Measurements from ENCODE around the gene IMPG1.

The IMPG1 gene

DNA sequence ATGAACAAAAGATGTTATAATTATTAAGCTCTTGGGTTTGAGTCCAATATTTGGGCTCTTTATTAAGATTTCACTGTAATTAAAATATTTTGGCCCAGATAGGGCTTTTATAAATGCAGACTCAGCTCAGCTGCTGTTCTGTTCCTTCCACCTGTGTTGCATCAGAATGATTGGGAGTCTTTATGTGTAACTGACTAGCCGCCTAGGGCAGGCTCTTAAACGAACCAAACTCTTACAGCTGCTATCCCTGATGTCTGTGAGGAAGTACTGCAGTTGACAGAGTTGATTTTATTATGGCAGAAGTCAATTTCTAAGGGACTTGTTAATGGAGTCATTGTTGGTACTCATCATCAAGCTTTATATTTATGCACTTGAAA lies 178.7 kb downstream of the IMPG1 start:
- DNase-seq (ENCODE audit: low read depth, low spot score) = no peak

GRCh38 chr6:75893058-75893775 lies 179.2 kb downstream of the IMPG1 start:
- DNase-seq (ENCODE audit: low read depth, low spot score) = no peak

DNA sequence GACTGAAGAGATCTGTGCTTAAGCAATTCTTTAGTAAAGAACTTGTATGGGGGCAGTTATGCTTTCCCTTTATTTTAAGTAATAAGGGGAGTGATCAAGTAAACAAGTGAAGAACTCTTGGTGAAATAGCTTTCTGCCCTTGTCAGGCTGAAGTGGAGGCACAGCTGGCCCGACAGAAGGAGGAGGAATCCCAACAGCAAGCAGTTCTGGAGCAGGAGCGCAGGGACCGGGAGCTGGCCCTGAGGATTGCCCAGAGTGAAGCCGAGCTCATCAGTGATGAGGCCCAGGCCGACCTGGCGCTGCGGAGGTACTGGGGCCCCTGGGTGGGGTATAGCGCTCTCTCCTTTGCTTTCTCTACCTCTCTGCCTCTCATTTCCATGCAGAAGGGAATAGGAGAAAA lies 180.1 kb downstream of the IMPG1 start:
- no peak for DNase-seq (ENCODE audit: low read depth, low spot score)

GRCh38 chr6:75884822-75885221 lies 187.6 kb downstream of the IMPG1 start:
- DNase-seq (ENCODE audit: low read depth, low spot score) = no peak

DNA sequence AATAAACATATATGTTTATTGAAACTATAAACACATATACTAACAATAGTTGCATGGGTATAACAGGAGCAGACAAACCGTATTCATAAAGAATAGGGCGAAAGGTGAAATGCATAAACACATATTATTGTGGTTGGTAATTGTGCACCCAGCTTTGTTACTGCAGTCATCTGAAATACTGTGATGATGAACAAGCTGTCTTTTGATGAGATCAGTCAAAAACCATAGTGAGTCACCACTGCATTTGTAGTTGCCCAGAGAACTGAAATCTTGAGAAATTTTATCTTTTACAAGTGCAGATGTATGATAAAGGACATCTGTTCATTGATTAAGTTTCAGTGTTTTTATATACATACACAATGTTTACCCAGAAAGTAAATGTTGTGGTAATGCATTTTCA lies 189.7 kb downstream of the IMPG1 start:
- DNase-seq (ENCODE audit: low read depth, low spot score) = no peak

- no peak for DNase-seq (ENCODE audit: low read depth, low spot score)
Observed at GRCh38 chr6:75880305-75880704, 192.2 kb downstream of the IMPG1 start.

- DNase-seq (ENCODE audit: low read depth, low spot score) = no peak
Observed at GRCh38 chr6:75876152-75876551, 196.3 kb downstream of the IMPG1 start.

DNA sequence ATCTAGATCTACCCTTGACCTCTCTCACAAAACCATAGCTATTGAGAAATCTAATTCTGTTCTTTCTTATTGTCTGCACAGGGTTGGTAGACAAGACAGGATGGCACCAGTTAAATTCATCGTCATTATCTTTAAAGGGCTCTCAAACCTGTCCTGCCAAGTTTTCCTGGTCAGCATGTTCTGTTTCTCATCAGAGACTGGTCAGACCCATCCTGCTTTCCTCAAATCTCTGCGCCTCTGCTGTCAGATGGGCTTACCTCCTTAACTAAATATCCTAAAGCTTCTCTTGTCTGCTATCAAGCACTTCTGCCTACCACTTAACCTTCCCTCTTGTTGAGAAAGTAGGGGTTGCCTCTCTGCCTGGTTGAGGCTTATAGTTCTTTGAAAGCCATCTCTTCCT lies 198.2 kb downstream of the IMPG1 start:
- no peak for DNase-seq (ENCODE audit: low read depth, low spot score)
